Osteocyte (in vitro differentiated cells): ENCODE data around the gene ARHGAP8. TPM values are rescaled to one million over a fixed set of nuclear protein-coding genes. Genes with fewer than 3 reads are reported as not detected.

Source experiments
- DNase-seq: peaks from one replicate; pipeline ENCODE4 v3.0.0; 2021; ENCODE audit warnings: mixed read lengths; ENCODE audit not compliant: unreplicated experiment; ENCODE audit errors: extremely low spot score
- H3K27ac Mint-ChIP-seq: one replicate; pipeline ENCODE4 v1.8.0; 2021; ENCODE audit warnings: mild to moderate bottlenecking, mixed read lengths; ENCODE audit not compliant: unreplicated experiment
- H3K27me3 Mint-ChIP-seq: one replicate; pipeline ENCODE4 v1.8.0; 2021; ENCODE audit warnings: mixed read lengths; ENCODE audit not compliant: unreplicated experiment
- H3K36me3 Mint-ChIP-seq: one replicate; pipeline ENCODE4 v1.8.0; 2021; ENCODE audit warnings: mixed read lengths; ENCODE audit not compliant: unreplicated experiment
- H3K4me1 Mint-ChIP-seq: one replicate; pipeline ENCODE4 v1.8.0; 2021; ENCODE audit warnings: mixed read lengths; ENCODE audit not compliant: unreplicated experiment
- H3K4me3 Mint-ChIP-seq: one replicate; pipeline ENCODE4 v1.8.0; 2021; ENCODE audit warnings: mild to moderate bottlenecking, moderate library complexity, mixed read lengths; ENCODE audit not compliant: unreplicated experiment
- H3K9me3 Mint-ChIP-seq: one replicate; pipeline ENCODE4 v1.8.0; 2021; ENCODE audit warnings: mixed read lengths; ENCODE audit not compliant: unreplicated experiment
- CTCF ChIP-seq: fragments of 200-600 bp; sonication (generic); IDR thresholded peaks from 2 replicates; pipeline ENCODE4 v1.5.0; 2021; ENCODE audit warnings: antibody characterized with exemption, mild to moderate bottlenecking, moderate library complexity
- total RNA-seq: library from RNA; stranded (reverse); gene quantifications from 2 replicates; pipeline ENCODE4 v1.2.1, GENCODE V29; 2021

The ARHGAP8 gene
- total RNA-seq, 1 donor from 2014 or later: 0.89 TPM

- no peak overlapping the region for H3K27ac Mint-ChIP-seq
- H3K9me3 Mint-ChIP-seq: no peaks in the 10 kb centered on the region
- H3K27me3 Mint-ChIP-seq: peaks cover 6% of the 10 kb centered on the region
- H3K36me3 Mint-ChIP-seq: no peaks in the 10 kb centered on the region
- H3K4me3 Mint-ChIP-seq: no peak overlapping the region
- H3K4me1 Mint-ChIP-seq: peaks cover 8% of the 10 kb centered on the region
- no peak for TF ChIP-seq CTCF
- no peak for DNase-seq
These were observed 28.6 kb downstream of the ARHGAP8 start for GRCh38 chr22:44780876-44781449.

- peaks cover under 1% of the 10 kb centered on the region for H3K4me1 Mint-ChIP-seq
- H3K27me3 Mint-ChIP-seq: peaks cover 6% of the 10 kb centered on the region
These were observed 30.1 kb downstream of the ARHGAP8 start for GRCh38 chr22:44782363-44782963.

GRCh38 chr22:44783091-44783490 is 30.7 kb downstream of the ARHGAP8 start:
- no peaks in the 10 kb centered on the region for H3K4me1 Mint-ChIP-seq
- no peaks in the 10 kb centered on the region for H3K9me3 Mint-ChIP-seq
- no peak for DNase-seq
- H3K27ac Mint-ChIP-seq: no peak overlapping the region
- H3K36me3 Mint-ChIP-seq: no peaks in the 10 kb centered on the region
- H3K4me3 Mint-ChIP-seq: no peak overlapping the region
- no peak for TF ChIP-seq CTCF
- H3K27me3 Mint-ChIP-seq: peaks cover 6% of the 10 kb centered on the region

More at GRCh38 chr22:44782363-44782963, 30.1 kb downstream of the ARHGAP8 start:
- Mint-ChIP-seq H3K4me3 (no peak overlapping the region), H3K27ac (no peak overlapping the region), H3K36me3 (no peaks in the 10 kb centered on the region), H3K9me3 (no peaks in the 10 kb centered on the region)
- DNase-seq: no peak
- no peak for TF ChIP-seq CTCF

GRCh38 chr22:44783581-44783980 is 31.2 kb downstream of the ARHGAP8 start:
- Mint-ChIP-seq H3K4me1 (no peaks in the 10 kb centered on the region), H3K27me3 (peaks cover 5% of the 10 kb centered on the region), H3K27ac (no peak overlapping the region), H3K36me3 (no peaks in the 10 kb centered on the region), H3K9me3 (no peaks in the 10 kb centered on the region), H3K4me3 (no peak overlapping the region)
- TF ChIP-seq CTCF: no peak
- DNase-seq: no peak

- Mint-ChIP-seq H3K4me3 (no peak overlapping the region), H3K4me1 (no peaks in the 10 kb centered on the region), H3K27me3 (peaks cover 5% of the 10 kb centered on the region), H3K27ac (no peak overlapping the region), H3K9me3 (no peaks in the 10 kb centered on the region), H3K36me3 (no peaks in the 10 kb centered on the region)
- no peak for DNase-seq
- no peak for TF ChIP-seq CTCF
These were observed 33.8 kb downstream of the ARHGAP8 start for GRCh38 chr22:44786136-44786535.
